DMS53 (cell line): ENCODE data around the gene MKNK2.

Source experiments
- DNase-seq: peaks from one replicate; lab custom pipeline; 2025; lab: John Stamatoyannopoulos, UW

Gene MKNK2

DNA sequence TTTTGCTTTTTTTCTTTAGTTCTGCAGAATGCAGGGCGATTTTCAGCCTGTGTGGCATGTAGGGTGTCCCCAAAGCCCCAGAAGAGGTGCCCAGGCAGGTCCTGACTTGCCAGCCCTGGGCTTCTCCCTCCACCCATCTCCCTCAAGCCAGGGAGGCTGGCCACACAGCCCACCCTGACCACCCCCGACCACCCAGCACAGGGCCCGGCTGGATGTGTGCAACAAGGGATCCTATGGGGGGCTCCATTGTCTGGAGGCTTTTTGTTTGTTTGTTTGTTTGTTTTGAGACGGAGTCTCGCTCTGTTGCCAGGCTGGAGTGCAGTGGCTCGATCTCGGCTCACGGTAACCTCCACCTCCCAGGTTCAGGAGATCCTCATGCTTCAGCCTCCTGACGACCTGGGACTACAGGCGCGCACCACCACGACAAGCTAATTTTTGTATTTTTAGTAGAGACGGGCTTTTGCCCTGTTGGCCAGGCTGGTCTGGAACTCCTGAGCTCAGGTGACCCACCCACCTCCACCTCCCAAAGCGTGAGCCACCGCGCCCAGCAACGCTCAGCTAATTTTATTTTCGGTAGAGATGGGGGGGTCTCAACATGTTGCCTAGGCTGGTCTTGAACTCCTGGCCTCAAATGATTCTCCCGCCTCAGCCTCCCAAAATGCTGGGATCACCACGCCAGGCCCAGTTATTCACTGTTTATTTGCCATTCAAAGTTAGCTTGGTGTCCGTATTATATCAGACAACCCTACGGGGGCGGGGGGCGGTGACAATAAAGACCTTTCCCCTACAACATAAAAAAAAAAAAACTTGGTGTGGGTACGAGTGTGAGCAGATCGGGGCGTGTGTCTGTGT lies 7.8 kb upstream of the MKNK2 start:
- DNase-seq: no peak

DNA sequence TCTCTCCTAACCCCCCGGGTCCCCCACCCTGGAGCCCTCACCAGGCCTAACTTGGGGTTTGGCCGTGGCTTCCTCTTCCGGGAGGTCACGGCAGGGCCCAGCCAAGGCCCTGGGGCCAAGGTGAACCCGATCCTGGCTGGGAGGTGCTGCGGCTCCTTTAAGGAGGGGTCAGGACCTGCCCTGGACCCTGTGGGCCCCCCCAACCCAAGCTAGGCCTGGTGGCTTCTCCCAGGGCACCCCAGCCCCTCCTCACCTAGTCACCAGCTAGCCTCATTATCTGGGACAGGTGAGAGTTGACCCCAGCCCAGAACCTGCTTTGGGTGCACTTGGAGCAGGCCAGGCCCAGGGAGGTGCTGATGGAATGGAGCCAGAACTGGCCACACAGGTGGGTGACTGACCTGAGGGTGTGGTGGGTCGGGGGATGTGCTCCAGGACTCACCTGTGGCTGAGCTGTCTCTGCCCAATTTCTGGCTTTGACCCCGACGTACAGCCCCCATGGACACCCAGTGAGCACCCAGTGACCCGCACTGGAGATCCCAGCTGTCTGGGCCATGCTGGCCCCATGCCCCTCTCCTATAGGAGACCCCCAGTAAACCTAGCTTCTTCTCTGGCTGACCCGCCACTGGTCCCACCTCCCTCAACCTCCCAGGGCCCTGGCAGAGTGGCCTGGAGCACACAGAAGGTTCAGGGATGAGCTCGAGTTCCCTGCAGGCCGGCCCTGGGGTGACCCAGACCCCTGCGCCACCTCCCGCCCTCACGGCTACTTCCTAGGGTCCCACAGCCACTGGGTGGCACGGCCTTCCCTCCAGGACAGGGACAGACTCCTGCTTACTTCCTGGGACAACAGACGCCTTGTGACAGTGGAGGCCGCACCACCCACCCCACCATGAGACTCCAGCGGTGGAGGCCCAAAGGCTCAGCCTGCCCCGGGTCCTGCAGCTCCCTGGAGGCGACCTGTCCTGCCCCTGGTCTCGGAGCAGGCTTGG lies 6.7 kb upstream of the MKNK2 start:
- no peak for DNase-seq

DNA sequence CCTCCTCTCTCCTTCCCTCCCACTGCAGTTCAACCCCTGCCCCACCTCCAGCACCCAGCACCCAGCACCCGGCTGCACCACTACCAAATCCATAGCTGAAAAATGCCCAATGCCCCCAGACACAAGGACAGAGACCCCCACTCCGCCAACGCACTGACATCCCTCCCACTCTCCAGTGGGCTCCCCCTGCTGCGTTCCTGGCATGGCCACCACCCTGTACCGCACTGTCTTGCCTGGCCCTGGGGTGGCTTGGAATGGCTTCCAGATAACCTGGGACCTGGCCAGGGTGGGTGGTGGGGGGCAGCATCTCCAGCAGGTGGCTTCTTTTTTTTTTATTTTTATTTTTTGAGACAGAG lies 5.8 kb upstream of the MKNK2 start:
- DNase-seq: no peak

DNA sequence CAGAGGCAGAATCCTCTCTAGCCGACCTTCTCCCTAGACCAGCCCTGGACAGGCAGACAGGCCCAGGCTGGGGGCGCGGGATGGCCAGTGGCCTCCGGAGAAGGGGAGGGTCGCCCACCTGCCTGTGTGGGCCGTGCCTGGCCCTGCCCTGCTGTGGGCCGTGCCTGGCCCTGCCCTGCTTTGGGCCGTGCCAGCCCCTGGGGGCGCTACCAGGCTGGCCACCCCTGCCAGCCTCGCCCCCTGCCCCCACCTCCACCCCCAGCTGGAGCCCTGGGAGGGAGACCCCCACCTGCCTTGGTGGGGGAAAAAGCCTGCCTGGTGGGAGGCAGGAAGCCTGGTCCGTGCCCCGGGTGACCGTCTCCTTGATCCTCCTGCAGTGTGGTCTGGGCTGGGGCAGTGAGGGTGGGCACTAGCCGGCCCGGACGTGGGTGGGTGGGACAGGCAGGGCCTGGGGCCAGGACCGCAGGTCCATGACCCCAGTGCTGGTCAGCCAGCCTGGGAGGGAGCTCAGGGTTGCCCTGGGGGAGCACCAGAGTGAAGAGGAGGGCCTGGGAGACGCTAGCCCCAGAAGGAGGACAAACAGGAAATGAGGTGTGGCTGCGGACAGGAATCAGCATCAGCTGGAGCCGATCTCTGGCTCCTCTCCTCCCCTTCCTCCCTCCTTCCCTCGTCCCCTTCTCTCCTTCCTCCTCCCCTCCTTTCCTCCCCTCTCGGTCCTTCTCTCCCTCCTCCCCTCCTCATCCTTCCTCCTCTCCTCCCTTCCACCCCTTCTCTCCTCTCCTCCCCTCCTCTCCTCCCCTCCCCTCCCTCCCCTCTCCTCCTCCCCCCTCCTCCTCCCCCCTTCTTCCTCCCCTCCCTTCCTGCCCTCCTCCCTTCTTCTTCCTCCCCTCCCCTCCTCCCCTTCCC lies 5.1 kb upstream of the MKNK2 start:
- peak; percentile 74 for DNase-seq

GRCh38 chr19:2054763-2055162 lies 3.7 kb upstream of the MKNK2 start:
- no peak for DNase-seq

DNA sequence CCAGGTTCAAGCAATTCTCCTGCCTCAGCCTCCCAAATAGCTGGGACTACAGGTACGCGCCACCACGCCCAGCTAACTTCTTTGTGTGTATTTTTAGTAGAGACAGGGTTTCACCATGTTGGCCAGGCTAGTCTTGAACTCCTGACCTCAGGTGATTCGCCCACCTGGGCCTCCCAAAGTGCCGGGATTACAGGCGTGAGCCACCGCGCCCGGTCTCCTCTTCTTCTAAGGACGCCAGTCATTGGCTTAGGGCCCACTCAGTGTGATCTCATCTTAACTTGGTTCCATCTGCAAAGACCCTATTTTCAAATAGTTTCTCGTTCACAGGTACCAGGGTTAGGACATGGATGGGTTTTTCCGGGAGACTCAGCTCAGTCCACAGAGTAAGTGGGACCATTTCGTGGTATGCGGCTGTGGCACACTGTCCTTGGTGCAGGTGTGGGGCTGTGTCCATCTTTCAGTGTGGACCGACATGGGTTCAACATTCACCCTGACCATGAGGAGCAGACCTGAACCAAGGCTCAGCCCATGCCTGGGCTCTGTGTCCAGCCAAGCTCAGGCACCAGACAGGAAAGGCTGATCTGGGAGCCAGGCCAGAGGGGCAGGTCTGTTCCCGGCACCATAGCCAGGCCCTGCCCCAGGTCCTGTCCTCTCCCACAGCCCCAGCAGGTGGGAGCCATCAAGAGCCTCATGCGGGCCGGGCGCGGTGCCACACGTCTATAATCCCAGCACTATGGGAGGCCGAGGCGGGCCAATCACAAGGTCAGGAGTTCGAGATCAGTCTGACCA lies 2.8 kb upstream of the MKNK2 start:
- no peak for DNase-seq

GRCh38 chr19:2051773-2052704 lies 995 bp upstream of the MKNK2 start:
- peak; percentile 59 for DNase-seq

- DNase-seq: peak; percentile 45
Measured at GRCh38 chr19:2050349-2050990, 574 bp downstream of the MKNK2 start.

- DNase-seq: peak; percentile 92
Measured at GRCh38 chr19:2049741-2050348, 1.2 kb downstream of the MKNK2 start.

GRCh38 chr19:2048959-2049740 lies 1.9 kb downstream of the MKNK2 start:
- peak; percentile 54 for DNase-seq

GRCh38 chr19:2048104-2048958 lies 2.7 kb downstream of the MKNK2 start:
- no peak for DNase-seq

DNA sequence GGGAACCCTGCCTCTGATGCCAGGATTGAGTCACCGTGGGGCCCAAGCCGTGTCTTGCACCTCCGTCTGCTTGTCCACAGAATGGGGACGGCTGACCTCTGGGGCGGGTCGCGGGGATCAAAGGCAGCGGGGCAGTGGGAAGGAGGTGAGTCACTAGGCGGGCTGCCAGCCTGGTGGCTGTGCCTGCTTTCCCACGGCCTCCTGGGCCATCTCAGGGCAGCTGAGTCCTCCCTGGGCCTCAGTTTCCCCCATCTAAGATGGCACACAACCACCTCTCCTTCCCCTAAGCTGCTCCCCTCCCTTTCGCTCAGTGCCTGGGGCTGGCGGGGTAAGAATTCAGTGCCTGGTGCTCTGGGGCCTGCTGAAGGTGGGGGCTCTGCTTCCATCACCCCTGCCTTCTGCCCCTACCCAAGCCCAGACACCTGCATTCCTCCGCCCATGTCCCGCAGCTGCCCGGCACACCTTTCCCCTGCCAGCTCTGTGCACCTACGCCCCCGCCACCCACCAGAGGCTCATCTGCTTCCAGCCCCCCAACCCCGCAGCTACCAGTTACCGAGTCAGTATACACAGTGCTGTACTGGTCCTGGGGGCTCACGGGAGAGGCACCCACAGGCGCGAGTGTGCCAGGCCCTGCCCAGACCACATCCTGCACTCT lies 3.5 kb downstream of the MKNK2 start:
- DNase-seq: peak; percentile 63

DNA sequence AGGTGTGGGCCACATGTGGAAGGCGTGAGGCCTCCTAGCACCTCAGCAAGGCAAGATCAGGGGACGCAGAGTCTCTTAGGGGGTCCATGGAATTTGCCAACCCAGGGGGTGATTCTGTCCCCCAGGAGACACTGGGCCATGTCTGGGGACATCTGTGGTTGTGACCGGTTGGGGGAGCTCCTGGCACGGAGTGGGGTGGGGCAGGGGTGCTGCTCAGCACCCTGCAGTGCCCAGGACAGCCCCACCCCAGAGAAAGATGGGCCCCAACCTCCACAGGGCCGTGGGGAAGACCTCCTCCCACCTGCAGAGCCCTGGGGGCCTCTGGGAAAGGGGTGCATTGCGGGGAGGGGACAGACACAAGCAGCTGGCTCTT lies 4.0 kb downstream of the MKNK2 start:
- no peak for DNase-seq

DNA sequence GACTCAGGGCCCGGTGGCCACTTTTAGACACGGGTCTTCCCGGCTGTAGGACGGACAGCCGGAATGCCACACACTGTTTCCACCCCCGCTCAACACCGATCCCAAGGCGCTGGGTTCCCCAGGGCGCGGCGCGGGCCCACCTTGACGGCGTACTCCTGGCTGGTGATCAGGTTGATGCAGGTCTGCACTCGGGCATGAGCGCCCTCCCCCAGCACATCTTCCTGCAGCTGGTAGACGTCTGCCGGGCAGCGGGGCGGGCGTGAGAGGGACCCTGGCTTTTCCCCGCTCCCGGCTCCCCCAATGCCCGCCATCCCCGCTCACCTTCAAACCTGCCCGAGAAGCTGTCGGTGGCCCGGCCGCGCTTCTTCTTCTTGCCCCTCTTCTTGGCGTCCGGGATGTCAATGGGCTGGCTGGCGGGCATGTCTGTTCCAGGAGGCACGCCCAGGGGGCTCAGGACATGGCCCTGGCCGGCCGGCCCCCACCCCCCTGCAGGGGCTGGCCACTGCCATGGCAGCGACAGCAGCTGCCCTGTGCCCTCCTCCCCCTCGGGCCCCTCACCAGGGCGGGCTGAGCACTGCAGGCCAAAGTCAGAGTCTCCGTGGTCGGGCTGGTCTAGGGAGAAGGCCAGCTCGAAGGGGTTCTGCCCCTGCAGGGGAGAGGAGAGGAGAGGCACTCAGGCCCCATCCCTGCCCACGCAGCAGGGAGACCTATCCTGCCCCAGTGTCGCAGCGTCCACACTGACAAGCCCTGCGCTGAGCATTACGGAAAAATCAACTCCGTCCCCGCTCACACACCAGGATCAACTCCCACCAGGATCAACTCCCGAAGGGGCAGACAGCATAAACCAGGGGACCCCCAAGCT lies 4.8 kb downstream of the MKNK2 start:
- DNase-seq: no peak

DNA sequence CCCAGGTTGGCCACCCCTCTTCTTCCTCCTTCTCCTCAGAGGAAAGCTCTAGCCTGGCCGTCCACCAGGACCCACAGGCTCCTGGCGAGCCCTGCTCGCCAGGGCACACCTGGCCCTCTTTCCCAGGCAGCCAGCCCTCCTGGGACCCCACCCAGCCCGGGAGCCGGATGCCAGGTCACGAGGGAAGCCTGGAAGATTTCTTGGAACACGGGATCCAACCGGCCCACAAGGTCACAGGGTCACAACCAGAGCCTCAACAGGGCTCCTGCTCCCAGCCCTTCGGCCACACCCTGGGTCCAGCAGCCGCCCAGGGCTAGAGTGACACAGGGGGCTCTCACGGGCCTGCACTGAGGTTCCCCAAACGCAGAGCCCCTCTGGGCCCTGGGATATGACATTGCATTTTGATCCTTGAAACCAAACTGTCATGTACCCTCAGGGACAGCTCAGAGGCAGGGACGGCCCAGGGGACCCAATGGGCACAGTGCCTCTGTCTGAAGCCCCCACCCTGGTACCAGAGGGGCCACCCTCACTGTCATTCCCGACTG lies 5.5 kb downstream of the MKNK2 start:
- no peak for DNase-seq
